GM11168 (cell line): ENCODE results near the gene RARS2.

Experiments
- in situ Hi-C: fragments of 300-500 bp; cut with MboI; formaldehyde crosslinking; loops from one replicate; pipeline ENCODE4 v1.12.0; 2022; ENCODE audit warnings: low sequenced_read_pairs; ENCODE audit not compliant: unreplicated experiment

The RARS2 gene

GRCh38 chr6:87575423-87575822 lies 14.4 kb downstream of the RARS2 start:
- in situ Hi-C loops, result no loop called here

DNA sequence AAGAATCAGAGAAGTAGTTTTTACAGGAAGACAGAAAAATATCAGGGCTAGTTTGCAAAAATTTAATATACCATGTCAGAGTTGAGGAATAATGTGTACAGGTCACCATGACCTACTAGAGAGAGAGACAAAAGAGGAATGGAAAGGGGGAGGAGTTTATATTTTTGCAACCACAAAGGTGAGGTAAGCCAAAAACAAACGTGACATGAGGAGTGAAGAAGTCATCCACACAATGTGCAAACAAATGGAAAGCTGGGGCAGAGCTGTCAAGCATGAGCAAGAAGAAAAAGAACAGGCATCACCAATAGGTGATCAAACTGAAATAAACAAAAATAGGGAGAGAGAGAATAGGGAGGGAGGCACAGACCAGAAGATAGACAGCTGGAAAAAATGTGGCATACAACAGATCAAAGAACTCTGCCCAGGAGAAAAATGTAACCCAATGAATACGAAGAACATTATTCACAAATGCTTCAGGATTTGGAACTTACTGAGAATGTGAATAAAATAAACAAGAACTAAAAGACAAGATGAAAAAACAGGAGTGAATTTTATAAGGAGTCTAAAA lies 15.5 kb downstream of the RARS2 start:
- in situ Hi-C loops, result no loop called here

DNA sequence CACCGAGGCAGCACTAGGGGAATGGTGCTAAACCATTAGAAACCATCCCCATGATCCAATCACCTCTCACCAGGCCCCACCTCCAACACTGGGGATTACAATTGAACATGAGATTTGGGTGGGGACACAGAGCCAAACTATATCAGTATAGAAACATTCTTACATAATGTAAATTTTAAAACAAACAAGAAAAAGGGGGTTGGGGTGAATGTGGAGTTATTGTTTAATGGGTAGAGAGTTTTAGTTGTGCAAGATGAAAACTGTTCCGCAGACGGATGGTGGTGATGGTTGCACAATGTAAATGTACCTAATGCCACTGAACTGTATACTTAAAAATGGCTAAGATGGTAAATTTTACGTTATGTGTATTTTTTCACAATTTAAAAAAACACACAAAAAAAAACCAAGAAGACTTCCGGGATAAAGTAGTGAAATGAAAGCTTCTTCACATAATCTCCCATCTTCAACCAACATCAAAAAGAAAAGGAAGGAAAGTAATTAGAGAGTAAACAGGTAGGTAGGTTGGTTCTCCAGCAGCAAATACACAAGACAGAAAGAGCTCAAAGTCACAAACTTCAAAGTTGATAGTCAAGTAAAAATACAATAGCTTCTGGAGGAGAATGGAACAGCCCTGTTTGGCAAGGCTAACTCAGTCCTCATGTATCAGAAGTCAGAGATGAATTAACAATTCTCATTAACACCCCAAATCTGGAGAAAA lies 16.3 kb downstream of the RARS2 start:
- in situ Hi-C loops, result no loop called here

DNA sequence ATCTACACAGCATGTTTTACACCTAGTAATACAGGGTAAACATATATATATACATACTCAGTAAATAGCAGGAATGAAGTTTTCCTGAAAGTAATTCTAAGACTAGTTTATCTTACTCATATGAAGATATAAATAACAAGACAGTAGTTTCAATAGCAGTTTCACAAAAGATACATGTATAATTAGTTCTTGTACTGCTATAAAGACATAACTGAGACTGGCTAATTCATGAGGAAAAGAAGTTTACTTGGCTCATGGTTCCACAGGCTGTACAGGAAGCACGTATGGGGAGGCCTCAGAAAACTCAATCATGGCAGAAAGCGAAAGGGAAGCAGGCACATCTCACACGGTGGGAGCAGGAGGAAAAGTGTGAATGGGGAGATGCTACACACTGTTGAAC lies 16.9 kb downstream of the RARS2 start:
- in situ Hi-C loops, result no loop called here

GRCh38 chr6:87572021-87572420 lies 17.8 kb downstream of the RARS2 start:
- in situ Hi-C loops, result no loop called here

DNA sequence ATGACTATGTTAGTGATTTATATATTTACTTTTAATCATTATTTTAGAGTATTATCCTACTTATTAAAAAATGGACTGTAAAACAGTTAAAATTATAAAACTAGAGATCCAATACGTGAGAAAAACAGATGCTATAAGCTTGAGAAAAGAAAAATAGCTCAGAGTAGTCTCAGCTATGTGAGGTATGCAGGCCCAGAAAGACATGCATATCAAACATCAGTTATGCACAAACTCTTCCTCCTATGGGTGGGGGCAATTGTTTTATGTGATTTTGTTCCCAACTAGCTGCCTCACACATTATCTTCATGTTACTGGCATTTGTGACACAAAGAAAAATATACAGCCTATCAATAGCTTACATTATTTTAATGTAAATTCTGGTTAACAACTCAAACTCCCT lies 28.8 kb downstream of the RARS2 start:
- in situ Hi-C loops, result no loop called here

- in situ Hi-C loops, result no loop called here
Observed at GRCh38 chr6:87558446-87558845, 31.3 kb downstream of the RARS2 start.

DNA sequence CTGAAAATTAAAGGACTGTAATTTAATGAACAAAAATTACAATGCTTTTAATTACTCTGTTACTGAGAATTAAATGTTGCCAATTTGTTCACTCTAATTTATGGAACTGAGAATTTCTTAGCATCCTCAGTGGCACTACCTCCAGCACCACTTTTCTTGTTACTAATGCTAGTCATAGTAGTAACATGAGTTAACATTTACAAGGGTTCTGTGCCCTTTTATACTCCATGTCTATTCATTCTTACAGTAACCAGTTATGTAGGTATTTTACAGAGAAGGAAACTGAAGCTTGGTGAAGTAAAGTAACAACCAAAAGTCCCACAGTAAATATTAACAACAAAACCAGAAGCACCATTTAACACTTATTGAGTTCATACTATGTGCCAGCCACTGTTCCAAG lies 34.3 kb downstream of the RARS2 start:
- in situ Hi-C loops, result no loop called here

- in situ Hi-C loops, result no loop called here
Observed at GRCh38 chr6:87553159-87553765, 36.5 kb downstream of the RARS2 start.

- in situ Hi-C loops, result no loop called here
Observed at GRCh38 chr6:87551799-87552198, 38.0 kb downstream of the RARS2 start.

GRCh38 chr6:87544474-87544735 lies 45.4 kb downstream of the RARS2 start:
- in situ Hi-C loops, result no loop called here

- in situ Hi-C loops, result no loop called here
Observed at GRCh38 chr6:87543696-87544473, 45.9 kb downstream of the RARS2 start.

DNA sequence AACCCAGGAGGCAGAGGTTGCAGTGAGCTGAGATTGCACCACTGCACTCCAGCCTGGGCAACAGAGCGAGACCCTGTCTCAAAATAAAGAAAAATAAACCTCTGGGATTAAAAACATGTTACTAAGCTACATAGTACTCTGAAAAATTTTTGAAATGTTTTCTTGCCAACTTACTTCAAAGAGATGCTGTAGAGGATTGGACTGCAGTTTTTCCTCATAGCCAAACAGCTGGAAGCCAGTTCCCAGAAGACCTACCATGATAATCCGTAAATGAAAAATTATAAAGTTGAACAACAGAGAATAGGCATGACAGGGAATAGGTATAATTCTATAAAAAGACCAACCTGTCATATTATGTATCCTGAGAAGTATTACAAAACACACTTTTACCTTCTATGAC lies 48.0 kb downstream of the RARS2 start:
- in situ Hi-C loops, result no loop called here

DNA sequence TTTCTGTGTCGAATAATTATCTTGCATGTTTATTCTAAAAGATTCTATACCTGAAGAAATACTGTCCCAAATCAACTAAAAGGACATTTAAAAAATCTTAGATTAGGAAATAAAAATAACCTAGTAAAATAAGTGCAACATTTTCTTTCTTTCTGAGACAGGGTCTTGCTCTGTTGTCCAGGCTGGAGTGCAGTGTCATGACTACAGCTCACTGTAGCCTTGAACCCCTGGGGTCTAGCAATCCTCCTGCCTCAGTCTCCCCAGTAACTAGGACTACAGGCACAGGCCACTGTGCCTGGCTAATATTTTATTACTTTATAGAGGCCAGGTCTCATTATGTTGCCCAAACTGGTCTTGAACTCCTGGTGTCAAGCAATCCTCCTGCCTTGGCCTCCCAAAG lies 48.7 kb downstream of the RARS2 start:
- in situ Hi-C loops, result no loop called here

GRCh38 chr6:87540539-87540938 lies 49.2 kb downstream of the RARS2 start:
- in situ Hi-C loops, result no loop called here

- in situ Hi-C loops, result no loop called here
Observed at GRCh38 chr6:87539554-87539953, 50.2 kb downstream of the RARS2 start.

GRCh38 chr6:87538510-87539260 lies 51.1 kb downstream of the RARS2 start:
- in situ Hi-C loops, result no loop called here

- in situ Hi-C loops, result no loop called here
Observed at GRCh38 chr6:87534377-87535047, 55.3 kb downstream of the RARS2 start.

DNA sequence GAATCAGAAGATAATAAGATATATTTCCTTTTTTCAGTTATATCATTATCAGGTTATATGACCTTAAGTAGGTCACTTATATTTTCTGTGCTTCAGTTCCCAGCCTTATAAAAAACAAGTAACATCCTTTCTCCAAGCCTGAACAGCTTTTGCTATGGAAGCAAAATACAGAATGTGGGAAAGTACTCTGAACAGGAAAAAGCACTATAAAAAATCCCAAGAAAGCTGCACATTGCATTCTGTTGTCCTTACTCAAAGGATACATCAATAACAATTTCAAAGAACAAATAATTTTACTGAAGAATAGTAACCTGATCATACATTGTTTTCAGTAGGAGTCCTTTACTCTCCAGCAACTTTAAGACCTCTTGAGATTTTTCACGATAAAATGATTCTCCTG lies 60.6 kb downstream of the RARS2 start:
- in situ Hi-C loops, result no loop called here

DNA sequence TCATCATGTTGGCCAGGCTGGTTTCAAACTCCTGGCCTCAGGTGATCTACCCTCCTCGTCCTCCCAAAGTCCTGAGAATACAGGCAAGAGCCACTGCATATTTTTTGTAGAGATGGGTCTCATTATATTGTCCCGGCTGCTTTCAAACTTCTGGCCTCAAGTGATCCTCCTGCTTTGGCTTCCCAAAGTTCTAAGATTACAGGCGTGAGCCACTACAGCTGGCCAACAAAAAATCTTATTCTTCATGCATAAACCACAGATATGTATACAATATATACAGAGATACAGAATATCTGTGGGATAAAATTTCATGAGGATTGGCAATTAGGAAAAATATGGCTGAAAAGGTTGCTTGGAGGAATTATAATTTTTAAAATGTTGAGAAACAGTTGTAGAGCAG lies 67.1 kb downstream of the RARS2 start:
- in situ Hi-C loops, result no loop called here
